Activated T-cell treated with anti-CD3 and anti-CD28 coated beads, Interleukin-2, amount 50 U/mL, for 48 hours (primary cell): Measurements from ENCODE around the gene VCX3A.
"Not testable (repeated sequence)": the region's sequence is repeated elsewhere in the genome, so short reads cannot be mapped to it uniquely, and the experiment has no call there.

ENCODE experiments used
- DNase-seq, 2 experiments: peaks; one replicate each; pipeline ENCODE4 v3.0.0-alpha.2; 2020

Gene VCX3A

DNA sequence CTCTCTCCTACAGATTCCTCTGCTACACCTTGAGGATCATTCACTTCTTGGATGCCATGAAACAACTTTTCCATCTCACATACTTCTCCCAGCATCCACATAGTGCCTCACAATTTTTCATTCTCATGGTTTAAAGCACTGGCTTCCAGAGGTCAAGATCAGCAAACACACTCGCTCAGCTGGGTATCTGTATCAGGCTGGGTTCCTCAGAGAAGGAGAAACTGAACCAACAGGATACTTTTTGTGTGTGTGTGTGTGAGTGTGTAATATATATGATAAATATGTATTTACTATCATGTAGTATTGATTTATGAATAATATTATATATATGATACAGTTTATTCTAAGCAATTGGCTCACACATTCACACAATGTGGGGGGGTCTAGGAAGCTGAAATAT is at the start of gene VCX3A:
TSS of gene VCX3A (minus strand) at position 101 of the 400 bp plus-strand sequence. CDS start 621 bp downstream, outside the sequence.
- not testable (repeated sequence) for DNase-seq

DNA sequence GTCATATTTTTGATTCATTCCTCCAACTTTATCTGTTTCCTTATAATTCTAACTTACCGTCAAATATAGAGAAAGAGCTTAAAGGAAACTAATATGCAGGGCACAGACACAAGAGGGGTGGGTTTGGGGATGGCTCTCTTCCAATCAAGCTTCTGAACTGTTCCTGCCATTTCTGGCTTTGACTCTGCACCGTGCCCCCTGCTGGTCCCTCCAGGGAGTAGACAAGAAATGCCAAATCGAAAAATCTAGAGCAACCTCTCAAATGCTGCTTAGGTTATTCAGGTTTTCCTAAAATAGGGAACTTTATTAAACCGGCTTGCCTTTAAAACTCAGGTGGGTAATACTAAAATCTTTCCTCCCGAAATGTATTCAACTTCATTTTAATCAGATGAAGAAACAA is 39.8 kb upstream of the VCX3A start:
- DNase-seq = no peak

DNA sequence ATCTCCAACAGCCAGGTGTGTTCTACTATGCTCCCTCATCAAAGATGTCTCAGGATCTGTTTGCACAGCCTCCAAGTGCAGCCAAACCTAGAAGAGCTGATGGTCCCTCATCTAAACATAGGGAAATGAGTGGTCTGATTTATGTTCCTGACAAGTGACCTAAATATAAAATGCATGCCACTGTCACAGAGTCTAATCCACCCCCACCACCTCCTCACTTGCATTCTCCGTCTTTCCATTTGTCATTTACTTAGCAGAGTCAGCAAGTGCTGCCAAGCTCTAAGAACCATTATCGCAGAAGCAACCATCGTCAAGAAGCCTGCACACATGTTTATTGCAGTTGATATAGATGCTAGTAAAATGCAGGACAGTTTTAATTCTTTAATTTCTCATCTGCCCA is 33.1 kb upstream of the VCX3A start:
- no peak for DNase-seq

DNA sequence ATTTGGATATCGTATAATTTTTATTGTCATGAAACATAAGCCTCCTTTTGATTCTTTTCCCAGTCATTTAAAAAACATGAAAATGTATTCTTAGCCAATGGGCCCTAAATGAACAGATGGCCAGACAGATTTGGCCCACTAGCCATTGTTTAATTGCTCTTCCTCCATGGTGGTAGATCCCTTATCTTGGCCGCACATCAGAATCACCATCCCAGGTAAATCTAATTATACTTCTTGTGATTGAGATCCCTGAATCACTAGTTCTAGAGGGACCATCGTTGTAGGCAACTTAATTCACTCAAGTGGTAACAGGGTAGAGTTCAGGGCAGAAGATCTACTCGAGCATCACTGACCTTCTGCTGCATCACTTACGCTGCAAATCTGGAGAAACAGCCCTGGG is 24.1 kb upstream of the VCX3A start:
- DNase-seq = no peak

DNA sequence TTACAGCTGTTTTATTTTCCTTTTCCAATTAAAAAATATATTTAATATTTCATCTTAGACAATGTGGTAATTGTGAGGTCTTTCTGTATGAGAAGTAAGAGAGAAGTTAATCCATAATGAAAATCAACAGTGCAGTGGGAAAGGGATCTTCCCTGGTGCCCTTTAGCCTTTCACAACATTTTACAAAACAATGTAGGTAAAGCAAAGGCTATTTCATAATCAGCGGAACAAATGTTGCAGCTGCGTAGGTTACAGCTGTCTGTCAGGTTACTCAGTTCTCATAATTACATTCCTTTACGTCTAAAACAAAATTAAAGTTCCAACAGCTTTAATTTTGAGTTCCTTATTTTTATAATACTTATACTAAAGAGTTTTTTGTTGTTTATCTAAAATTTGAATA is 22.8 kb upstream of the VCX3A start:
- no peak for DNase-seq

DNA sequence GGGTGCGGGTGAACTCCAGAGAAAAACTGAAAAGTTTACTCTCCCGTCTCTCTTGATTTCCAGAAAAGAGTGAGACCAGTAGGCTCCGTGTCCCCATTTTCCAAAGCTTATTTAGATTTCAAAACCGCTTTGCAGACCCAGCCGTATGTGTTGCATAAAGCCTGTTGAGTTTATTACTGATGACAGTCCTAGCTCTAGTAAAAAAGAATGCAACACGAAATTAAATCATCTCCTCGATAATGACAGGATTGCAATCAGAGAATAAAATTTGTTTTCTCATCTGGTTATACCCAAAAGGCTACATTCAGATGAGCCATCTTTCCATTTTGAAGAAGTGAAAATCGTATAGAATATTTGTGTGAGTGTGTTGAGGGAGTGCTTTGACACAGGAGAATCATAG is 16.1 kb upstream of the VCX3A start:
- no peak for DNase-seq

DNA sequence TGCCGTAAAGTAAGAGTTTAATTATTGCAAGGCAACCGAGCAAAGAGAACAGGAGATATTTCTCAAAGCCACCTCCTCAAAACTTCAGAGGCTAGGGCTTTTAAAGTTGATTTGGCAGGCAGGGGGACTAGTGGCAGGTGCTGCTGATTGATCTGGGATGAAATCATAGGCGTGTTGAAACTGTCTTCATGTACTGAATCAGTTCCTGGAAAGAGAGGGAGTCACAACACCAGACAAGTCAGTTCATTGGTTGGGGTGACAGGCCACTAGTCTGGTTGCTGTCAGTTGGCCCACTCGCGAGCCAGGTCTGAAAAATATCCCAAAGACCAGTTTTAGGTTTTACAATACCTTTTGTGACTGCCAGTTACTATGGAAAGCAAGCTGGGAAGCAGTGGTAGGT is 10.8 kb upstream of the VCX3A start:
- no peak for DNase-seq

DNA sequence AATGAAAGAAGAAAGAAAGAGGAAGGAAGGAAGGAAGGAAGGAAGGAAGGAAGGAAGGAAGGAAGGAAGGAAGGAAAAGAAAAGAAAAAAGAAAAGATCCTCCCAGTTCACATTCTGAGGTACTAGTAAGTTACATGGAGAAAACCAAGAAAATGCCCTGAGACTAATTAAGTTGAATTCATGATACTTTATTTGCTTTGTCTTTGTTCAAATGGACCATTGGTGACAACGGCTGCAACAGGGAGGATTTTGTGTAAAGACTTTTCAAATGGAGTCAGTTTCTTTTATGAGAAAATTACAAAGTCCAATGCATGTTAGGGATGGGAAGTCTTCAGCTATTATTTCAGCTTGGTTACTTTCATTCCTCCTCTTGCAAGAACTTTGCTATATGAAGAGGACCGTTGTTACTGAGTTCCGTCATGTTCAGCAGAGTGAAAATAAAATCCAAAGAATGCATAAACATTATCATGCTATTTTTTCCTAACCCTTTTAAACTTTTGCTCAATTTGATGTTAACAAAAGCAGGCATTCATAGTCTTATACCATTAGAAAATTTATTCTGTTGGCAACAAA is 8.3 kb downstream of the VCX3A start:
- no peak for DNase-seq

DNA sequence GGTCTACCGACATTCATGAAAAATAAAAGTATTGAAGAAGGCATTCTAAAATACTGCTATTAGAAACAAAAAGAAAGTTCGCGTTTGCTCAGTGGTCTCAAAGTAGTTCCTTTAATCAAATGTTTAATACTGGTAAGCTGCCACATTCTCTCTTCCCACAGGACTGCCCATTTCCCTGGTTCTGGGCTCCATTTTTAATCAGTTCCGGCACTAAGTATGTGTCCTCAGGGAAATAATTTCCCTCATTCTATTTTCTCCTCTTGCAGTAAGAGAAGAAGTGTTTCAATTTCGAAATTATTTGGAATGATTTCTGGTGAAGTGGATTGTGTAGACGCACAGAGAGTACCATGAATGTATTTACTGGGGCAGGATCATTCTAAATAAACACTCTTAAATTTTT is 17.5 kb downstream of the VCX3A start:
- DNase-seq = no peak

DNA sequence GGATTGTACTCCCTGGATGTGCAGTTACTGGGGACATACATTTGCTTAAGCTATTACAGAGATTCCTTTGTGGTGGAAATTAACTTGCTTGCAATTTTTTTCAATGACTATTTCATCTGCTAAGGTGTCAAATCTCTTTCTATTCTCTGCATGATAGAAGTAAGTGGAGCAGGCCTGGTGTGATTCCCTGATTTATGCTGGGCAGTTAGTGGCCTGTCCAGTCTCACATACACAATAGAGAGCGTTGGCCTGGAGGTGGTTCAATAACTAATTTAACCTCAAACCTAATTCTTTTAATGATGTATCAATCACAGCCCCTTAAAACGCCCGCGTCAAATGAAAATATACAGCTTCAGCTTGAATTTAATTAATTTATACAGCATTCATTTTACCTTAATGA is 28.5 kb downstream of the VCX3A start:
- DNase-seq = no peak

DNA sequence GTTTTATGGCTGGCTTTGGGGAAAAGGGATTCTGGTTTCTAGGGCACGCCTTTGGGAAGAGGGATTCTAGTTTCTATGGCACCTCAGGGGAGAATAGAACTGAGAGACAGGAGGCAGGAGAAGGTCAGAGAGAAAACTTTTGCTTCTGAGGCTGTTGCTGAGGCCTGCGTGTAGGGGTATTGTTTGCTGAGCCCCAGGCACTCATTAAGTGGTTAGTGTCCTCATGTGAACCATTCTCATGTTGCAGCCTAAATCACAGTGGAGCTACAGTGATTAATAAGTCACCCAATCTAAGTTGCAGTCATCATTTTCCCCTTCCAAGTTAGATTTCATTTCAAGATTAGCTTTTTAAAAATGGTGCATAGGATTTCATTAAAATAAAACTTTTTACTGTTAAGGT is 29.0 kb downstream of the VCX3A start:
- DNase-seq = no peak

DNA sequence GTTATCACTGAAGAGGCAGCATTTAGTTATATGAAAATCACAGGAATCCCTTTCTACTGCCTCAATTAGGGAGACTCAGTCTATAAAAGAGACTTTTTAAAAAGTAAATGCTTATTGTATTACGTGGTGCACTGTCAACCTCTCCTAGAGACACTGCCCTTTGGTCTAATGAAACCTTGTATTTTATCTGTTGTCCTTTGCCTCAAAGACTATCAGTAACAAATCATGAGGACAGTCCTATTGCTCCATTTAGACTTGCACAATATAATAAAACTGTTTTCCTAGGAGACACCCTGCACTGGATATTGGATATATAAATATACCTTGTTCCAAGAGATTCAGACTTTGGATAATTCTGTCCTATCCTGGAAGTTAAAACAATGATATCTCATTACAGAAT is 34.2 kb downstream of the VCX3A start:
- no peak for DNase-seq

DNA sequence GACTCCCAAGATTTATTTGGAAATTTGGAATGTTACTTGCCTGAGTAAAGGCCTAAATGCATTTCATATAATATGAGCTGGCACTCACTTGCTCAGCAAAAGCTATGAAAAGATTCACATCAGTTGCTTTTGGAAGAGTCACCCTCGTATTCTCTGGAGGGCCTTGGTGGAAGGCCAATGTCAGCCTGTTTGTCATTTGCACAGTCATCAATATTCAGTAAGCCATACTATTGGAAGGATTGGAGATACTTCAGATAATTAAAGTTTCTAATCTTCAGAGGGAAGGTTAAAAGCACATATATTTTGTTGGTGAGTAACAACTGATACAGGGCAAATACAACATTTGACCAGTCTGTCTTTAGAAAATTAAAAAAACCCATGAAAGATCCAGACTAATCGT is 36.6 kb downstream of the VCX3A start:
- DNase-seq = no peak
